Mesothelial cell of epicardium (in vitro differentiated cells): Measurements from ENCODE around the gene IGFBP3. TPM values are rescaled to one million over a fixed set of nuclear protein-coding genes. Genes with fewer than 3 reads are reported as not detected.
"Not testable (repeated sequence)": the region's sequence is repeated elsewhere in the genome, so short reads cannot be mapped to it uniquely, and the experiment has no call there.

Experiments used
- DNase-seq, 2 experiments: peaks; one replicate each; pipeline ENCODE4 v3.0.0; 2021; ENCODE audit warnings: low spot score in 2 of 2; ENCODE audit not compliant: unreplicated experiment in 2 of 2
- H3K27ac Mint-ChIP-seq: 2 replicates; pipeline ENCODE4 v1.8.0; 2021; ENCODE audit warnings: mixed read lengths
- H3K27me3 Mint-ChIP-seq: 2 replicates; pipeline ENCODE4 v1.8.0; 2021; ENCODE audit warnings: low read depth, mixed read lengths
- H3K36me3 Mint-ChIP-seq: 2 replicates; pipeline ENCODE4 v1.8.0; 2021; ENCODE audit warnings: mixed read lengths
- H3K4me1 Mint-ChIP-seq: 2 replicates; pipeline ENCODE4 v1.8.0; 2021; ENCODE audit warnings: mixed read lengths
- H3K4me3 Mint-ChIP-seq: 2 replicates; pipeline ENCODE4 v1.8.0; 2021; ENCODE audit warnings: mild to moderate bottlenecking, moderate library complexity, mixed read lengths
- H3K9me3 Mint-ChIP-seq: 2 replicates; pipeline ENCODE4 v1.8.0; 2021; ENCODE audit warnings: mixed read lengths
- CTCF ChIP-seq: fragments of 200-600 bp; sonication (generic); IDR thresholded peaks from one replicate; pipeline ENCODE4 v1.5.0; 2021; ENCODE audit warnings: antibody characterized with exemption; ENCODE audit not compliant: unreplicated experiment
- total RNA-seq: library from RNA; stranded (reverse); gene quantifications from 3 replicates; pipeline ENCODE4 v1.2.1, GENCODE V29; 2021

The IGFBP3 gene
- total RNA-seq, 1 donor from 2014 or later: 1,171 TPM

DNA sequence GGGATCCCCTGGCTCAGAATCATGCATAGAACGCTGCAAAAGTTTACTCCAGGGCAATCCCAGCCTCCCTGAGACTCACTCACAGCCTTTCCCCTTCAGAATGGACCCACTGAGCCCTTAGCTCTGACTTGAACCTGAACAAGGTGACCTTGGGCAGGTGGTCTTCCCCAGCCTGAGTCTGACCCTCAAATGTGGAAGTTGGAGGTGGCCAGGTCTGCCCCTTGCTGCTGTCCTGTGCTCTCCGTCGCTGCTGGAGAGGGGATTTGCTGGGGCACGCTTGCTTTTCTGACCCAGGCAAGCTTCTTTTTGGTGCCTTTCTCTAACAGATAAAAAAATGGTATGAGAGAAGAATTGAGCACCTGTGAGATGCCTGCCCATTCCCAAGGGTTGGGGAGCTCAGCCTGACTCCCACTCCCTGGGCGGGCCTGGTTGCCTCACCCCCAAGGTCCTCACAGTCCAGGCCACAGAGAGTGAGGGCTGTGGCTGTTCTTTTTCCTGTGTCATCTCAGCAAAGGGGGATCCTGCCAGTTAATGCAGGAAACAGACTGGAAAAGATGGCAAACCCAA lies 46.6 kb upstream of the IGFBP3 start:
- no peak overlapping the region for H3K4me3 Mint-ChIP-seq
- H3K9me3 Mint-ChIP-seq: no peaks in the 10 kb centered on the region
- peaks cover 10% of the 10 kb centered on the region for H3K4me1 Mint-ChIP-seq
- no peaks in the 10 kb centered on the region for H3K36me3 Mint-ChIP-seq
- DNase-seq: no peak
- no peak overlapping the region for H3K27ac Mint-ChIP-seq
- no peaks in the 10 kb centered on the region for H3K27me3 Mint-ChIP-seq
- no peak for TF ChIP-seq CTCF

DNA sequence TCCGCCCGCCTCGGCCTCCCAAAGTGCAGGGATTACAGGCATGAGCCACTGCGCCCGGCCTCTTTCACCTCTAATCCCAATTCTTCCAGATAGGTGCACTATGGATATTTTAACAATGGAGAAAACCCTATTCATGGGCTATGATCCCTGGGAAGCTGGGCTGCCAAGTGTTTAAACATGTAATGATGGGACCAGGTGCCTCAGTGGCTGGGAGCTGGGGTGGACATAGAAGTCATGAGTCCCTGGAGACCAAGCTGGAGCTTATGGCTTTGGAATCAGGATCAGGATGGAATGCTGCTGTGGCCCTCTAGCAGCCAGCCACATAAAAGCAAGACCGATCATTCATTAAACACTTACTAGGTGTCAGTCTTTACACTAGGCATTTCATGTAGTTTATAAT lies 41.8 kb upstream of the IGFBP3 start:
- Mint-ChIP-seq H3K4me3 (no peak overlapping the region), H3K9me3 (no peaks in the 10 kb centered on the region), H3K4me1 (peaks cover 4% of the 10 kb centered on the region), H3K27ac (no peak overlapping the region), H3K27me3 (no peaks in the 10 kb centered on the region), H3K36me3 (no peaks in the 10 kb centered on the region)
- TF ChIP-seq CTCF: no peak
- no peak for DNase-seq

DNA sequence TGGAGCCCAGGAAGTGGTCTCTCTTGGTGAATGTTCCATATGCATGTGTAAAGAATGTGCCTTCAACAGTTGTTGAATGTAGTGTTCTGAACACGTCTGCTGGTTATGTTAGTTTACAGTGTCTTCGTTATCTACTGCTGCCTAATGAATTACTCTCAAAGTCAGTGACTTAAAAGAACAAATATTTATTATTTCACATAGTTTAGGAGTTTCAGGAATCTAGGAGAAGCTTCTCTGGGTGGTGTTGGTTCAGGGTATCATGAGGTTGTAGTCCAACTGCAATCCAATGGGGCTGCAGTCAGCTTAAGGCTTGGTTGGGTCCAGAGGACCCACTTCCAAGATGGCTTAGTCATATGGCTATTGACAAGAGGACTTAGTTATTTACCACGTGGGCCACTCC lies 36.6 kb upstream of the IGFBP3 start:
- Mint-ChIP-seq H3K9me3 (peaks cover 4% of the 10 kb centered on the region), H3K4me1 (no peaks in the 10 kb centered on the region), H3K36me3 (peaks cover 2% of the 10 kb centered on the region), H3K4me3 (no peak overlapping the region), H3K27ac (no peak overlapping the region), H3K27me3 (no peaks in the 10 kb centered on the region)
- TF ChIP-seq CTCF: no peak
- DNase-seq: no peak

DNA sequence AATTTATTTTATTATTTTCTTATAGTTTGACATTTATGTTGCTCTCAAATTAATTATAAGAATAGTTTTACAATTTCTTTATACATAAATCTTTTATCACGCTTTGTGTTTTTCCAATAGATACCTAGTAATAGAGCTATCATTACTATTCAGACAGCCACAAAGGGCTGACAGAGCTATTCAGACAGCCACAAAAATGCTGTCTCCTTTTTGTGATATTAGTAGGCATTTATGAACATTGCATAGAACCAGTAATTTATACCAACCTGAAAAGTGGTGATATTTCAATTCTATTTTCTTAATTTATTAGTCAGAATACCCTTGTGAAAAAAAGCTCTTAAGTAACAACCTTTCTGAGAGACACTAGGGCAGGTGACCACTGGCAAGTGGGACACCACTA lies 34.2 kb upstream of the IGFBP3 start:
- H3K36me3 Mint-ChIP-seq: peaks cover 3% of the 10 kb centered on the region
- H3K27ac Mint-ChIP-seq: no peak overlapping the region
- no peak for TF ChIP-seq CTCF
- H3K9me3 Mint-ChIP-seq: peaks cover 7% of the 10 kb centered on the region
- H3K4me1 Mint-ChIP-seq: no peaks in the 10 kb centered on the region
- H3K4me3 Mint-ChIP-seq: no peak overlapping the region
- H3K27me3 Mint-ChIP-seq: no peaks in the 10 kb centered on the region
- no peak for DNase-seq

- not testable (repeated sequence) for H3K27ac Mint-ChIP-seq, H3K4me3 Mint-ChIP-seq, H3K4me1 Mint-ChIP-seq, DNase-seq, H3K36me3 Mint-ChIP-seq, H3K27me3 Mint-ChIP-seq
- peaks cover 13% of the 10 kb centered on the region for H3K9me3 Mint-ChIP-seq
Observed at GRCh38 chr7:45953055-45953454, 32.0 kb upstream of the IGFBP3 start.

DNA sequence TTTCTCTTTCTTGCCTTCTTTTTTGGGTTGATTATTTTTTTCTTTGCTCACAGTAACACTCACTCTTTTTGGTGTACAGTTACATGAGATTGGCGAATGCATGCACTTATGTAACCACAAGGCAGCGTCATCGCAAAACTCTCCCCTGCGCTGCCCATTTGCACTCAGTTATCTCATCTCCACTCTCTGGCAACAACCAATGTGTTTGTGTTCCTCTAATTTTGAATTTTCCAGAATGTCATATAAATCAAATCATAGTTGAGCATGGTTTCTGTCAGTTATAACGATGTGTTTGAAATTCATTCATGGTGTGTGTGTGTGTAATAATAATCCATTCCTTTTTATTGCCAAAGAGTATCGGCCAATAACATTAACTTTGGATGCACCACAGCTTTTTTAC lies 23.0 kb upstream of the IGFBP3 start:
- no peak for TF ChIP-seq CTCF
- Mint-ChIP-seq H3K36me3 (no peaks in the 10 kb centered on the region), H3K4me3 (no peak overlapping the region), H3K27me3 (no peaks in the 10 kb centered on the region), H3K9me3 (peaks cover 5% of the 10 kb centered on the region), H3K27ac (no peak overlapping the region), H3K4me1 (no peaks in the 10 kb centered on the region)
- no peak for DNase-seq
